Spleen (tissue), 7 donors: ENCODE measurements around the gene ARHGAP45.

ENCODE experiments used
- CTCF ChIP-seq, 11 experiments: fragments of 200-600 bp in 7 of 11; fragments of 450-650 bp in 4 of 11; sonication (generic) in 4 of 11; IDR thresholded peaks in 8 of 11; conservative IDR thresholded peaks in 3 of 11; 1 replicate in 7 of 11; 2 replicates in 4 of 11; pipeline versions ENCODE4 v1.4.0 to v1.8.0; 2016 to 2021; ENCODE audit warnings: antibody characterized with exemption in 11 of 11, inconsistent platforms in 4 of 11, mild to moderate bottlenecking in 1 of 11
- POLR2AphosphoS5 ChIP-seq, 3 donors: sonication (generic); formaldehyde crosslinking; IDR thresholded peaks; one replicate each; pipeline ENCODE4 v1.5.1; 2017; ENCODE audit warnings: antibody characterized with exemption in 3 of 3
- donor health status: DM: no; HTN: no; CAD: no; lungs with moderate emphysema.
- donor health status: DM: no; HTN: no; CAD: no.
- donor health status: DM: no; HTN: no; CAD: no.

- no peak for TF ChIP-seq CTCF (IDR thresholded peaks at IDR 0.05 in 8 of 11, conservative IDR thresholded peaks at IDR 0.05 in 3 of 11)
- TF ChIP-seq POLR2AphosphoS5 (IDR thresholded peaks at IDR 0.05), result peak in 2 of 3 donors; percentile 27 to 59
These were observed 41.5 kb downstream of the ARHGAP45 start for GRCh38 chr19:1108291-1109031.
